ENCODE results near the gene FPGS. TPM values are rescaled to one million over a fixed set of nuclear protein-coding genes. Genes with fewer than 3 reads are reported as not detected.
A peak's percentile ranks its signal among the peaks of the same experiment; 100 is the strongest.
"Not testable (repeated sequence)": the region's sequence is repeated elsewhere in the genome, so short reads cannot be mapped to it uniquely, and the experiment has no call there.

The FPGS gene
- total RNA-seq, 1 donor from 2014 or later, result 74.7 TPM

DNA sequence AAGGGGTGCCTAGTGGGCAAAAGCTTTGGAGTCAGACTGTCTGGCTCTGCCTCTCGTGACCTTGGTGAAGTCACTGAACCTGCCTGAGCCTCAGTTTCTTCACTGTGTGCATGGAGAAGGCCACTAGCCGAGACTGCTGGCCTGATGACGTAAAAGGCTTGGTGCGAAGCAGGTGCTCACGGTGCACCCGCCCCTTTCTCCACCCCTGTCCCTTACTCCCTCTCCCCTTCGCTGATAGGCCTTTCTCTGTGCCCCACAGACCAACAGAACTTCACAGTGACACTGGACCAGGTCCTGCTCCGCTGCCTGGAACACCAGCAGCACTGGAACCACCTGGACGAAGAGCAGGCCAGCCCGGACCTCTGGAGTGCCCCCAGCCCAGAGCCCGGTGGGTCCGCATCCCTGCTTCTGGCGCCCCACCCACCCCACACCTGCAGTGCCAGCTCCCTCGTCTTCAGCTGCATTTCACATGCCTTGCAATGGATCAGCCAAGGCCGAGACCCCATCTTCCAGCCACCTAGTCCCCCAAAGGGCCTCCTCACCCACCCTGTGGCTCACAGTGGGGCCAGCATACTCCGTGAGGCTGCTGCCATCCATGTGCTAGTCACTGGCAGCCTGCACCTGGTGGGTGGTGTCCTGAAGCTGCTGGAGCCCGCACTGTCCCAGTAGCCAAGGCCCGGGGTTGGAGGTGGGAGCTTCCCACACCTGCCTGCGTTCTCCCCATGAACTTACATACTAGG, 10.4 kb downstream of the FPGS start:
- no peak for DNase-seq (ENCODE audit: low spot score)

GRCh38 chr9:127813686-127814226, 11.1 kb downstream of the FPGS start:
- DNase-seq (ENCODE audit: low spot score), result no peak

DNA sequence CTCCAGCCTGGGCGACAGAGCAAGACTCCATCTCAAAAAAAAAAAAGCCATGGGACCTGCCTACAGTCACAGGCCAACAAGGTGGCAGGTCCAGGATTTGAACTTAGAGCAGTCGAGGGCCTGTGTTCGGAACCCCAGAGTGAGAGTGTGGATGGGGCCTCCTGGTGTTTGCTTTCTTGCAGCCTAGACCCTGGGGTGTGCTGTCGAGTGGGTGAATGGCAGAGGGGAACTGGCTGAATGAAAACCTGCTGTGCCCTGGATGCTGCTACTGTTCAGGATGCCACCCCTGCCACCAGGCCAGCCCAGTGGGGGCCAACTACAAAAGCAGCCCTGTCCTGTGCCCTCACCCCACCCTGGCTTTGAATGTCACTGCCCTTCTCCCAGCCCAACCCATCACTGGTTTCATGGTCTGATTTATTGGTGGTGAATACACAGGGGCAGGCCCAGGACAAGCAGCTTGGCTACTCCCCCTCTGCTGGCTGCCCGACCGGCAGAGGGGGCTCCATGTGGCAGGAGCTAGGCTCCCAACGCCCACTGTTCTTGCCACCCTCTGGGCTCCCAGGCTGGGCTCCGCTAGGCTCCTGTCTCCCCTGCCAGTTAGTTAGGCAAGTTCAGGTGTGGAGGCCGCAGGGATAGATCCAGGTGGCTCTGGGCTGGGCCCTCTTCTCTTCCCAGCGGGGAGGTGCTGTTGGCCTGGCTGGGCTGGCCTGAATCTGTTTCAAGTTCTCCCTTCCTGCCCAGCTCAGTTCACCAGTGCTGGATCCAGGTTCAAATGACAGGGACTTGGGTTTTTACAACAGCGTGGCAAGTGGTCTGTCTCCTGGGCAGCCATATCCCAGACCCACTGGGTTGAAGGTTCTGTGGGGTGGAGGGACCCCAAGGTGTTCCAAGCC, 12.2 kb downstream of the FPGS start:
- no peak for DNase-seq (ENCODE audit: low spot score)

DNA sequence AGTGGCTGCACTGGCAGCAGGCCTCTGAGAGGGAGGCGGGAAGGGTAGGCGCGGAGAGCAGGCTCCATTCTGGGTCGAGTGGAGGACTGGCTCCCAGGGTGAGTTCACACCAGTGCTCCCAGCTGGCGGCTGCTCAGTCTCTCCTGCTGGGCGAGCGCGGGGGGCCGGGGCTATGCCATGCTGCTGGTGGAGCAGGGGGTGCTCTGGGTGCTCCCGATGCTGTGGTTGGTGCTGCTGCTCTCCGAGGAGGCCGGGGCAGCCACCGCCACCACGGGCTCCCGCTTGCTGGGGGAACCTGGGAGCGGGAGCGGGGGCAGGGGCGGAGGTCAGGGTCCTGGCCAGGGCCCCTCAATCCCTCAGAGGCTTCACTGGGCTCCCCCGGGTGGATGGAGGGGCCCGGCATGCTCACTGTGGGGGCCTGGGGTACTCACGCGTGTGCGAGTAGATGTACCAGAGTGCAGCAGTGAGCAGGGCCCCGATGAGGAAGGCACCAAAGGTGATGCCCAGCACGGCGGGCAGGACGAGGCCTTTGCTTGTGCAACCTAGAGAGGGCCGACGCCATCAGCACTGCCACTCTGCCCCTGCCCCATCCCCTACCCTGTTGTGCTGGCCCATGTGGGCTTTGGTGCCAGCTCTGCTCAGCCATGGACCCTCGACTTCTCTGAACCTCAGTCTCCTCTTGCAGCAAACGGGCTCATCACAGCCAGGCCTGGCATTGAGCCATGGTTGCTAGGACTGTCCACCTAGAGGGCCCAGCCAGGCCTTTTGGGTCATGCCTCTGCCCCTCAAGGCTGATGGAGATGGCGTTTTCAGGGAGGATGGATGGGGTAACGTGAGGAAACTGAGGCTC, 13.1 kb downstream of the FPGS start:
- DNase-seq (ENCODE audit: low spot score), result no peak

- DNase-seq (ENCODE audit: low spot score), result no peak
Measured at GRCh38 chr9:127816362-127816725, 13.7 kb downstream of the FPGS start.

DNA sequence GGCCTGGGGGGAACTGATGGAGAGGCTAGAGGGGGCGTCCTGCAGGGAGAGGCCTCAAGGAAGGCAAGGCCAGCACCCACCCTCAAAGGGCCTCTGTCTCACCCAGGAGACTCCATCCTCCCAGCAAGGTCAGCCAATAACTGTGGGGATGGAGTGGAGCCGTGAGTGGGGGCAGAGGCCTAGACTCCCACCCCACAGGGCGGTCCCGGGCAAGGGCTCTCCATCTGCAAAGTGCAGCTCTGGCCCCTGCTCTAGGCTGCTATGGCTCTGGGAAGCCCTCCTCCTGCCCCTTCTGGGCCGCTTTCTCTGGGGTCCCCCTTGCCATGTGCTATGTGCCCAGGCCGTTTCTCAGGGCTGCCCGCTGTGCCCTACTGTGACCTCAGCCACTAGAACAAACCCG, 14.0 kb downstream of the FPGS start:
- no peak for DNase-seq (ENCODE audit: low spot score)

GRCh38 chr9:127817881-127818434, 15.3 kb downstream of the FPGS start:
- DNase-seq (ENCODE audit: low spot score), result no peak

DNA sequence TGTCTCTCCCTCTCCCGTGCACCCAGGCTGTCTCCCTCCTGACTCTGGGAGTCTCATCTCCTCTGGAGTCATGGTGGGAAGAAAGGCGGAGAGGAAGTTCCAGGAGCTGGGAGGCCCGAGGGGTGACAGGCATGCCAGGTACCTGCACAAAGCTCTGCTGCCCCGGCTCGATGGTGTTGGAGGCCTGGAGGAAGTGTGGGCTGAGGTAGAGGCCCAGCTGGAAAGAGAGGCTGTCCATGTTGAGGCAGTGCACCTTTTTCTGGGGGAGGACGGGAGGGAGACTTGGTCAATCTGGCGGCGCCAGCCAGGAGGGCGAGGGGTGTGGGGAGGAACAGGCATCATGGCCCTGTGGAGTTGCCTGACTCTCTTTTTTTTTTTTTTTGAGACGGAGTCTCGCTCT, 15.9 kb downstream of the FPGS start:
- no peak for DNase-seq (ENCODE audit: low spot score)

- no peak for DNase-seq (ENCODE audit: low spot score)
Measured at GRCh38 chr9:127822108-127822507, 19.4 kb downstream of the FPGS start.

DNA sequence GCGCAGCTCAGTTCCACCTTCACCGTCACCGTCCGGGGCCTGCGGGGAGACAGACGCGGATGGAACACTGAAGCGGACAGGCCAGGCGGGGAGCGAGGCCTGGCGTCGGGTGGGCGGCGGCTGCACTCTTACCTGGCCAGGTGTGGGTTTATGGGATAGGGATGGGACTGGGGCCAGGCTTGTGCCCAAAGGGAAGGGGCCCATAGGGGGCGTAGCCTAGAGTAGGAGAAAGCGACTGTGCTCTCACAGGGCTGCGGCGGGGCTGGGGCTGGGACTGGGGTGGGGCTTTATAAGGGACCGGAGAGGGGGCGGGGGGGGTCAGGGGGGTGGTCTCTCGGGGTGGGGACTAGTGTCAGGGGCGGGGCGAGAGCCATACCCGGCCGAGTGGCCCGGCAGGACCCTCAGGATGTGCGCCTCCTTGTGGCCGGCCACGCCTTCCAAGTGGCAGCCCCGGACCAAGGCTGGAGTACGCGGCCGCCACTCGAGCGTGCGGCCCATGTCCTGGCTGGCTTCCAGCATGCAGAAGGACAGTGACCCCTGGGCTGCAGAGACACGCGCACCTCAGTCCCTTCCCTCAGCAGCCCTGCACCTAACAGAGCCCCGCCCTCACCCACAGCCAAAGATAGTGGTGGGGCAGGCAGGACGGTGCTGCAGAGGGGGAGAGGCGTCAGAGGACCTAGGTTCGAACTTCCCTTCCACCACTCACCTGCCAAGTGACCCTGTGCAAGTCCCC, 22.8 kb downstream of the FPGS start:
- no peak for DNase-seq (ENCODE audit: low spot score)

DNA sequence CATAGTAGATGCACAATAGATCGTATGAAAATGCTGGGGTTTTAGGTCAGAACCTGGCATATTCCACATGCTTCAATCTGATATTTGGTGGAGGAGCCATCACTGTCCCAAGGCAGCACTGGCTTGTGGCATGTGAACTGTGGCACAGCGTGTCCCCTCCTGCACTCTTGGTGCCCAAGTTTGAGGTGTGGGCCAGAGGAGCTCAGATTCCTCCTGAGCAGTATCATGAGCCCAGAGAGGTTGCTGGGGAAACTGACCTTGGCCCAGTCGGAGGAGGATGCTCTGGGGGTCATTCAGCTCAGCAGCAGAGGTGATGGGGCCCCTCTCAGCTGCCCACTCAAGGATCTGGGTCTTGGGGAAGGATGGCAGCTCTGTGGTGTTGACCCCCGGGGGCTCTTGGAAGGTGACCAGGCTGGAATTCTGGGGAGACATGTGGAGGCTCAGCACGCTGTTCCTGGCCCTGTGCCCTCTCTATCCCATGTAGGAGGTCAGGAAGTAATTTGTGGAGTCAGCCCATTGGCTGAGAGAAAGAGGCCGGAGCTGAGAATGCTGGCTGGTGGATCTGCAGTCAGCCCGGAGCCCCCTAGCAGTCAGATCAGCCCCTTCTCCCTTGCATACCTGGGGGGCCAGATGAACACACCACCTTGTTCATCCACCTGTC, 23.7 kb downstream of the FPGS start:
- no peak for DNase-seq (ENCODE audit: low spot score)

GRCh38 chr9:127828262-127829031, 25.8 kb downstream of the FPGS start:
- peak; percentile 82 for DNase-seq (ENCODE audit: low spot score)

DNA sequence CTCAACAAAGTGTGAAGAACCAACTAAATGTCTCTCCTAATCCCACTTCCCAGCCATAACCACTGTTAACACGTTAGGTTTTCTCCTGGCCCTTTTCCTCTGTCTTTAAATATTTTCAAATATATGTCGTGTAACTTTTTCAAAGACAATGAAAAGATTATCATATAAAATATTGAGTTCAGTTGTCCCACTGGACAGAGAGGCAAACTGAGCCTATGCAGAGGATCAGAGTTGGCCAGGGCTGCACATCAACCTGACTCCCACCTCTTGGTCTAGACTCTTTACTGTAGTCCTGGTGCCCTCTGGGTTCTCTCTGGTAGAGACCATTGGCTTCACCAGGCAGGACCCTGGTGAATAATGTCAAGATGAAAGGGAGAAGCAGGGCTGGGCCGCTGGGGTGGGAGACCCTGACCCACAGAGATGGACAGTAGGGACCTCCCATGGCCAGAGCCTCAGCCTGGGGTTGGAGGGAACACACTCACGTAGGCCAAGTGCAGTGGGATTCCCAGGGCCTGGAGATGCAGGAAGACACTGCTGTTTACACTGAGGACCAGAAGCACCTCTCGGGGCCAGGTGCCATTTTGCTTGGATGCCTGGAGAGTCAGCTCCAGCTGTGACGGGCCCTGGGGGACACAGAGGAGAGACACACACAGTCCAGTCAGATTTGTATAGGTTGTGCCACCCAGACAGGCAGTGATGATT, 26.7 kb downstream of the FPGS start:
- DNase-seq (ENCODE audit: low spot score), result no peak

GRCh38 chr9:127832248-127832647, 29.6 kb downstream of the FPGS start:
- DNase-seq (ENCODE audit: low spot score), result no peak

DNA sequence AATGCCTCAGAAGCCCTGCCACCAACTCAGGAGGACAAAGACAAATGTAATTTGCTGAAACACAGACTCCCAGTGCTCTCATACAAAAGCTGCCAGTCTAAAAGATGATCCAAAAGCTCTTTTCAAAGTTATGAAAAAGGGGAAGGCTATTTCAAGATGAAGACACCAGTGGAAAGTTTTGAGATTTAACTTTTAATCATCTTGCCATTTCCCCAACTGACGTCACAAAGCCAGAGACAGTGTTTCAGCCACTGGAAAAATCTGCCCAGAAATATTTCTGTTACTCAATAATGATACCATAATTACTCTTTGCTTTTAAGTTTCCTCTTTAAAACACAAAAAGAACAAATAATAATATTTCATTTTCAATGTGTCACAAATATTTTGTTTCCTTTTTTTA, 30.9 kb downstream of the FPGS start:
- DNase-seq (ENCODE audit: low spot score), result no peak

DNA sequence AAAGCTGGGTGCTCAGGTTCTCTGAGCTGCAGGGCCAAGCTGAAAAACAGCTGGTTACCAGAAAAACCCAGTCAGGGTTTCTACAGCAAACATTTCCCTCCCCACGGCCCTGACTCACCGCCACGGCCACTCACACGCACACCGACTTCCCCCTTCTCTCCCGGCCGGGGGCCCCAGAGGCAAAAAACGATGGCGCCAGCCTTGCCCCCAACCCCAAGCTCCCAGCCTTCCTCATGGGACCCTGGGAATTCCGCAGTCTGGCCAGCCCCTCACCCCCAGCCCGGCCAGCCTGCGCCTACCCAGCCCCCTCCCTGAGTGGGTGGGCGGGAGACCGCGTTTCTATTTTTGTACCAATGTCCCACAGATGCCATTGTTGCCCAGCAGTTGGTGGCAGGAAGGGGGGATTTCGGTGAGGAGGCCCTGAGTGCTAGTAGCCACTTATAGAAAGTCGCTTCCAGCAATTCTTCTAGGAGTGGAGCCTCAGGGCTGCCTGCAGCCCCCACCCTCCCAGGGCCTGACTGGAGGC, 33.4 kb downstream of the FPGS start:
- DNase-seq (ENCODE audit: low spot score), result peak; percentile 50

GRCh38 chr9:127836561-127836960, 33.9 kb downstream of the FPGS start:
- DNase-seq (ENCODE audit: low spot score), result not testable (repeated sequence)

DNA sequence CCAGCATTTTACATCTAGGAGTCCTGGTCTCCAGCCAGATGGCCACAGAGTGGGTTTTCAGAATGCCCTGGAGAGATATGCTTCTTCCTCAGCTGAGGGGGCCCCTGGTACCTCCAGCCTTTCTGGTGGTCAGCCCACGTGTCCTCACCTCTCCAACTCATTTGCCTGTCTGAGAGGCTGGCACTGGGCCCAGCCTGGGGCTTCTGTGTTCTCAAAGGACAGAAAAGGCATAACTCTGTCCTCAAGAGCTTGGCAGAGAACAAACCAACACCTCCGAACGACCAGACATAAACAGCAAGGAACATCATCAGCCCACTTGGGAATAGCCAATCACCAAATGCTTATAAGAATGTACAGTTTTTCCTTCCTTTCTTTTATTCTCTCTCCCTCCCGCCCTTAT, 34.7 kb downstream of the FPGS start:
- no peak for DNase-seq (ENCODE audit: low spot score)
